Nephron progenitor cell (in vitro differentiated cells): ENCODE data around the gene PLA2G2D.
A peak's percentile ranks its signal among the peaks of the same experiment; 100 is the strongest.

Source experiments
- DNase-seq: peaks from one replicate; pipeline ENCODE4 v3.0.0; 2021
- H3K27ac Mint-ChIP-seq: 2 replicates; pipeline ENCODE4 v1.8.0; 2021; ENCODE audit warnings: mild to moderate bottlenecking, moderate library complexity, mixed read lengths
- H3K27me3 Mint-ChIP-seq: 2 replicates; pipeline ENCODE4 v1.8.0; 2021; ENCODE audit warnings: mild to moderate bottlenecking, low read depth, mixed read lengths; ENCODE audit not compliant: poor library complexity
- H3K36me3 Mint-ChIP-seq: 2 replicates; pipeline ENCODE4 v1.8.0; 2021; ENCODE audit warnings: low read depth, mixed read lengths
- H3K4me1 Mint-ChIP-seq: 2 replicates; pipeline ENCODE4 v1.8.0; 2021; ENCODE audit warnings: mixed read lengths
- H3K4me3 Mint-ChIP-seq: 2 replicates; pipeline ENCODE4 v1.8.0; 2021; ENCODE audit warnings: mild to moderate bottlenecking, moderate library complexity, mixed read lengths
- H3K9me3 Mint-ChIP-seq: 2 replicates; pipeline ENCODE4 v1.8.0; 2021; ENCODE audit warnings: mild to moderate bottlenecking, moderate library complexity, mixed read lengths
- TF ChIP-seq, protein P1 (sequence below): fragments of 200-600 bp; sonication (generic); IDR thresholded peaks from 2 replicates; pipeline ENCODE4 v1.5.0; 2021; ENCODE audit warnings: antibody characterized with exemption

PLA2G2D gene

DNA sequence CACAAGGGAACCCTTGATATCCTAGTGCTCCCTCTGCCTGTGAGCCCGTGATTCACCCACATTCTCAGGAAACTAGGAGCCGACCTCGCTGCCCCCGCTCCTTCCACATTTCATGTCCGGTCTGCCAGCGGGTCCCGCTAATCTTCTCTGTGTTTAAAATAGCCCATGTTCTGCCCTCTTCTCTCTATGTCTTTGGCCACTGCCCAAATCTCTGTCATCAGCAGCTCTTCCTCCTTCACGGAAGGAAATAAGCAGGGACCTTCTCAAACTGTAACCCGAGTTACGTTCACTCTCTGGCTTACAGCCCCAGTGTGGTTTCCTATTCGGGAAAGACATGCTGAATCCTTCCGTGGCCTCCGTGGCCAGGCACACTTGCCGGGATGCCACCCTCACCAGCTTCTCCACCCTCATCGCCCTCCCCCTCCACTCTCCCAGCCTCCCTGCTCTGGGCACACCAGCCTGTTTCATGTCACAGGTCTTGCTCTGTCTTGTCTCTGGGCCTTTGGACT, 45.4 kb upstream of the PLA2G2D start:
- H3K27me3 Mint-ChIP-seq: peaks cover 32% of the 10 kb centered on the region
- peaks cover 61% of the 10 kb centered on the region for H3K9me3 Mint-ChIP-seq
- H3K4me1 Mint-ChIP-seq: peaks cover 35% of the 10 kb centered on the region
- no peak for DNase-seq
- TF ChIP-seq, protein P1, sequence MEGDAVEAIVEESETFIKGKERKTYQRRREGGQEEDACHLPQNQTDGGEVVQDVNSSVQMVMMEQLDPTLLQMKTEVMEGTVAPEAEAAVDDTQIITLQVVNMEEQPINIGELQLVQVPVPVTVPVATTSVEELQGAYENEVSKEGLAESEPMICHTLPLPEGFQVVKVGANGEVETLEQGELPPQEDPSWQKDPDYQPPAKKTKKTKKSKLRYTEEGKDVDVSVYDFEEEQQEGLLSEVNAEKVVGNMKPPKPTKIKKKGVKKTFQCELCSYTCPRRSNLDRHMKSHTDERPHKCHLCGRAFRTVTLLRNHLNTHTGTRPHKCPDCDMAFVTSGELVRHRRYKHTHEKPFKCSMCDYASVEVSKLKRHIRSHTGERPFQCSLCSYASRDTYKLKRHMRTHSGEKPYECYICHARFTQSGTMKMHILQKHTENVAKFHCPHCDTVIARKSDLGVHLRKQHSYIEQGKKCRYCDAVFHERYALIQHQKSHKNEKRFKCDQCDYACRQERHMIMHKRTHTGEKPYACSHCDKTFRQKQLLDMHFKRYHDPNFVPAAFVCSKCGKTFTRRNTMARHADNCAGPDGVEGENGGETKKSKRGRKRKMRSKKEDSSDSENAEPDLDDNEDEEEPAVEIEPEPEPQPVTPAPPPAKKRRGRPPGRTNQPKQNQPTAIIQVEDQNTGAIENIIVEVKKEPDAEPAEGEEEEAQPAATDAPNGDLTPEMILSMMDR: no peak
- H3K36me3 Mint-ChIP-seq: no peaks in the 10 kb centered on the region
- no peak overlapping the region for H3K27ac Mint-ChIP-seq
- no peak overlapping the region for H3K4me3 Mint-ChIP-seq

DNA sequence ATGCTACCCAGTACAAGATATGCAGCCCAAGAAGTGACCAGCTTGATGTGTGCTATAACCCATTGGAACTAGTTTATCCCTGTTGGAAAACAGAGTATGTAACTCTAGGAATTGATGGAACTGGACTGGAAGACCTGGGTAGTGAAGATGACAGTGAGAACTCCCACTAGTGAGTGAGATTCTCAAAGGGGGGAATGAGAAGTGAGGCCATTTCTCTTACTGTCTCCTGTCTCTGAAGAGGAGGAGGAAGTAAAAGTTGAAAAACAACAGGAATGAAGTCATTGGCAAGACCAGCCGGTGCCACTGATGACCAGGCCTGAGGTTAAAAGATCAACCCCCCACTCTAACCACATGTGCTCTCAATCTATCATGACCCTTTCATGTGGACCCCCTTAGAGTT, 40.7 kb upstream of the PLA2G2D start:
- H3K27ac Mint-ChIP-seq: no peak overlapping the region
- H3K27me3 Mint-ChIP-seq: peaks cover 33% of the 10 kb centered on the region
- no peaks in the 10 kb centered on the region for H3K36me3 Mint-ChIP-seq
- no peaks in the 10 kb centered on the region for H3K4me1 Mint-ChIP-seq
- H3K9me3 Mint-ChIP-seq: peaks cover 78% of the 10 kb centered on the region
- DNase-seq: no peak
- H3K4me3 Mint-ChIP-seq: no peak overlapping the region
- TF ChIP-seq, protein P1: no peak

DNA sequence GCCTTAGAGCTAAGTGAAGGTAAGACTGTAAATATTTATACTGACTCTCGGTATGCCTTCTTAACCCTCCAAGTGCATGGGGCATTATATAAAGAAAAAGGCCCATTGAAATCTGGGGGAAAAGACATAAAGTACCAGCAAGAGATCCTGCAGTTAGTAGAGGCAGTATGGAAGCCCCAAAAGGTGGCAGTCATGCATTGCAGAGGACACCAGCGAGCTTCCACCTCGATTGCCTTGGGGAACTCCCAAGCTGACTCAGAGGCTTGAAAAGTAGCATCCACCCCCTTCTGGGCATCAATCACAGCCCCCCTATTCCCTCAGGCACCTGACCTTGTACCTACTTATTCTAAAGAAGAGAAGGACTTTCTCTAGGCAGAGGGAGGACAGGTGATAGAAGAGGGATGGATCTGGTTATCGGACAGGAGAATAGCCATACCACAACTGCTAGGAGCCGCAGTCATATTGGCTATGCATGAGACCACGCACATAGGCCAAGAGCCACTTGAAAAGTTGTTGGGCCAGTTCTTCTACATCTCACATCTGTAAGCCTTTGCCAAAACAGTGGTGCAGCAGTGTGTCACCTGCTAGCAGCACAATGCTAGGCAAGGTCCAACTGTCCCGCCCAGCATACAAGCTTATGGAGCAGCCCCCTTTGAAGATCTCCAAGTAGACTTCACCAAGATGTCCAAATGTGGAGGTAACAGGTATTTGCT, 39.2 kb upstream of the PLA2G2D start:
- no peak overlapping the region for H3K27ac Mint-ChIP-seq
- no peak overlapping the region for H3K4me3 Mint-ChIP-seq
- DNase-seq: no peak
- H3K9me3 Mint-ChIP-seq: peaks cover 64% of the 10 kb centered on the region
- H3K4me1 Mint-ChIP-seq: peaks cover 11% of the 10 kb centered on the region
- TF ChIP-seq, protein P1: no peak
- no peaks in the 10 kb centered on the region for H3K36me3 Mint-ChIP-seq
- H3K27me3 Mint-ChIP-seq: peaks cover 35% of the 10 kb centered on the region

DNA sequence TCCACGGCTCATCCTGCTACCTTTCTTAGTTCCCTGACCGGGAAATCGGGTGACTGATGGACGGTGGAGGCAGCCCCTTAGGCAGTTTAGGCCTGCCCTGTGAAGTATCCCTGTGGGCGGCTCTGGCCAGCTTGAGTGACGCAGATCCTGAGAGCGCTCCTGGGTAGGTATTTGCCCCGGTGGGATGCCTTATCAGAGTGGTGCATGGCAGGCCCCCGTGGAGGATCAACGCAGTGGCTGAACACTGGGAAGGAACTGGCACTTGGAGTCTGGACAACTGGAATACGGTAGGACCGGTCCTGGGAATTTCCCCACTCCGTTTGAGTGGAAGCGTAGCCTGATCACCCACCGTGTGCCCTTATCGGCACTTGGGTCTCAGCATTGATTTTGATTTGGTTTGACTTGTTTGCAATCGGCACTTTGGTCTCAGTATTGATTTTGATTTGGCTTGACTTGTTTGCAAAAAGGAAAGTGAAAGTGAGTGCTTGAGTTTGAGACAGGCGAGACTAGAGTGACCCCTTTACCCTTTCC, 35.0 kb upstream of the PLA2G2D start:
- no peak for DNase-seq
- Mint-ChIP-seq H3K9me3 (peaks cover 24% of the 10 kb centered on the region), H3K36me3 (no peaks in the 10 kb centered on the region), H3K4me1 (peaks cover 22% of the 10 kb centered on the region), H3K4me3 (no peak overlapping the region), H3K27me3 (peaks cover 15% of the 10 kb centered on the region), H3K27ac (no peak overlapping the region)
- TF ChIP-seq, protein P1: no peak

DNA sequence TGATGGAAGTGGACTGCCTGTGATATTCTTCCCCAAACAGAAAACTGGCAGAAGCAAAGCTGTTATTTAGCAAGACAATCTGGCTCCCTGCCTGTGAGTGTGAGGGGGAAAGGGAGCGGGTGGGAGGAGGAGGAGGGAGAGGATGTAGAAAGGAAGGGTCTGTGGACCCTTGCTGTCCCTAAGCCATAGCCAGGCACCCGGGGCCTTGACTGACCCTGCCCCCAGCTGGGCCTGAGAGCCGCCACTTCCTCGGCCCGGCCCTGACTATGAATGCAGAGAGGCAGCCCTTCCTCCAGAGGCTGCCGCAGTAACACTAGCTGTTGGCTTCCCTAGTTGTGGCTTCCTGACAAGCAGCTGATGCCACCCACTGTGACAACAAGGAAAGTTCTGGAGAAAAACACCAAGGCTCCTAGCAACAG, 33.7 kb upstream of the PLA2G2D start:
- TF ChIP-seq, protein P1: no peak
- DNase-seq: peak; percentile 22
- Mint-ChIP-seq H3K27me3 (peaks cover 8% of the 10 kb centered on the region), H3K27ac (no peak overlapping the region), H3K4me1 (peaks cover 22% of the 10 kb centered on the region), H3K9me3 (peaks cover 12% of the 10 kb centered on the region), H3K36me3 (no peaks in the 10 kb centered on the region), H3K4me3 (no peak overlapping the region)

DNA sequence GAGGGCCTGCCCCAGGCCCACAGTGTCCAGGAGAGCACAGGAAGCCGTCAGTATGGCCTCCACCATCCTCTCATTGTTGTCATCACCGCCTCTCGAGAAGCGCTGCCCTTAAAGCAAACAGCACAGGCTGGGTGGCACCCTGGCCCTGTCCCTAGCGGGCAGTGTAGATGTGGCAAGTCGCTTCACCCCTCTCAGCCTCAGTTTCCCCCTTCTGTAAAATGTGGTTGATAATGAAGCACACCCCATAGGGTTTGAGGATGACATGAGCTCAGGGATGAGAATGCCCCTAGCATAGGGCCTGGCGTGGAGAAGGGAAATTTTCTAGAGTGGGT, 33.2 kb upstream of the PLA2G2D start:
- Mint-ChIP-seq H3K9me3 (peaks cover 8% of the 10 kb centered on the region), H3K27me3 (peaks cover 4% of the 10 kb centered on the region), H3K27ac (no peak overlapping the region), H3K36me3 (no peaks in the 10 kb centered on the region), H3K4me1 (peaks cover 22% of the 10 kb centered on the region), H3K4me3 (peak overlapping the region; percentile 58)
- TF ChIP-seq, protein P1: peak; percentile 22
- no peak for DNase-seq
